ENCODE results near the gene RASL10A. TPM values are rescaled to one million over a fixed set of nuclear protein-coding genes. Genes with fewer than 3 reads are reported as not detected.

The RASL10A gene
- total and polyA plus RNA-seq, 9 of the 15 experiments (the other 6 are each of a cell fraction or from before 2014, with no cell fraction given) = 0.17 to 1.2 (median 0.45) TPM; not detected in 3

DNA sequence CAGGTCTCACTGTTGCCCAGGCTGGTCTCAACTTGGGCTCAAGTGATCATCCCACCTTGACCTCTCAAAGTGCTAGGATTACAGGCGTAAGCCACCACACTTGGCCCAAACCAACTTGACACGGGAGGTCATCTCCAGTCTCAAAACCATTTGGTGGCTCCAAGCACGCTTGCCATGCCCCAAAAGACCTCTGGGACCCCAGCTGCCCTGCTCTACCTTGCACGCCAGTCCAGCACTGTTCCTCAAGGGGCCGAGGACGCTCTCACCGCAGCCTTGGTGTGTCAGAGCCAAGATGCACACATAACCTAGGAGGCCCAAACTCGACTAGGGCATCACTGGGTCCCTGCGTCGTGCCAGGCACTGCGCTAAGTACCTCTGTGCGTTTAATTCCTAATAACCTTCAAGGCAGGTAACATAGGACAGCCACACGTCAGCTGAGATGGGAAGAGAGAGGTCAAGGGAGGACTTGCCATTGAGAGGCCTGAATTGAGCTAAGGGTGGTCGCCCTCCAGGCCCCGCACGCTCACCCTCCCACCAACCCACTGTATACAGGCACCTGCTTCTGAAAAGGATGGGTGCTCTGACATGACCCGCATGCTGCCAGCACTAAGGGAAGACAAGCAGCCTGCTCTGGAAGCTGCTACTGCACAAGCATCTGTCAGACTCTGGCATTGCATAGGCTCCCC is 13.6 kb downstream of the RASL10A start:
- H3K79me2 ChIP-seq (ENCODE audit: control insufficient read depth, insufficient read depth, low read length) = no peaks in the 10 kb centered on the region
- H3K36me3 ChIP-seq (ENCODE audit: control insufficient read depth, insufficient read depth, low read length) = peaks cover 36% of the 10 kb centered on the region
- 84% methylated on average over 16 of the region's 17 CpGs for WGBS (ENCODE audit: insufficient coverage, low coverage, missing lambda C conversion rate)
- no peak overlapping the region for H3K4me2 ChIP-seq (ENCODE audit: insufficient read depth, low read length)
- in situ Hi-C loops (cut with MboI) = no loop called here
- H3K4me1 ChIP-seq (replicated peaks in 1 of 2; ENCODE audit: control insufficient read depth in 2 of 2, insufficient read depth in 2 of 2, low read length in 2 of 2) = peaks cover 7 to 50% of the 10 kb centered on the region in 2 experiments
- H2AFZ ChIP-seq (ENCODE audit: low read depth, low read length) = no peak overlapping the region
- no peaks in the 10 kb centered on the region for H3K9me3 ChIP-seq (replicated peaks; ENCODE audit: control insufficient read depth, insufficient read depth, low read depth, low read length)
- ChIA-PET CTCF (ENCODE audit: low intra/inter-chr PET ratio) (no interaction called here), POLR2A (interaction anchor here (0.6 to 1.2 kb wide), 3 partner anchors 16 to 33 kb away, joined by 3 to 6 read pairs (median 4); partner anchors contain the start of gene EWSR1)
- H3K9me1 ChIP-seq (ENCODE audit: control insufficient read depth, insufficient read depth, low read length) = no peaks in the 10 kb centered on the region
- TF ChIP-seq POLR2G (IDR thresholded peaks at IDR 0.05; ENCODE audit: low read depth, low read length) (peak; percentile 51), HIVEP1 (CRISPR knock-in tag; IDR thresholded peaks at IDR 0.05) (no peak)
- no peak overlapping the region for H3K9ac ChIP-seq (ENCODE audit: insufficient read depth in 1 of 2, low read depth in 2 of 2, low read length in 2 of 2)
- ATAC-seq (no peak), FAIRE-seq (no peak), DNase-seq (ENCODE audit: extremely low read depth in 1 of 4, low spot score in 3 of 4) (no peak)
- no peak overlapping the region for H3K27ac ChIP-seq (ENCODE audit: extremely low read depth, low read depth, low read length)
- no TSS peak for BruUV-seq (replicated peaks)
- H3K27me3 ChIP-seq (ENCODE audit: control insufficient read depth in 2 of 2, insufficient read depth in 2 of 2, low read length in 2 of 2) = no peaks in the 10 kb centered on the region
- no peaks in the 10 kb centered on the region; the same call in 1 of the 2 replicates for H4K20me1 ChIP-seq (replicated peaks; ENCODE audit: control insufficient read depth, insufficient read depth, low read length)
- H3K4me3 ChIP-seq = no peak overlapping the region
- intact Hi-C loops (cut with micrococcal nuclease) = no loop called here

DNA sequence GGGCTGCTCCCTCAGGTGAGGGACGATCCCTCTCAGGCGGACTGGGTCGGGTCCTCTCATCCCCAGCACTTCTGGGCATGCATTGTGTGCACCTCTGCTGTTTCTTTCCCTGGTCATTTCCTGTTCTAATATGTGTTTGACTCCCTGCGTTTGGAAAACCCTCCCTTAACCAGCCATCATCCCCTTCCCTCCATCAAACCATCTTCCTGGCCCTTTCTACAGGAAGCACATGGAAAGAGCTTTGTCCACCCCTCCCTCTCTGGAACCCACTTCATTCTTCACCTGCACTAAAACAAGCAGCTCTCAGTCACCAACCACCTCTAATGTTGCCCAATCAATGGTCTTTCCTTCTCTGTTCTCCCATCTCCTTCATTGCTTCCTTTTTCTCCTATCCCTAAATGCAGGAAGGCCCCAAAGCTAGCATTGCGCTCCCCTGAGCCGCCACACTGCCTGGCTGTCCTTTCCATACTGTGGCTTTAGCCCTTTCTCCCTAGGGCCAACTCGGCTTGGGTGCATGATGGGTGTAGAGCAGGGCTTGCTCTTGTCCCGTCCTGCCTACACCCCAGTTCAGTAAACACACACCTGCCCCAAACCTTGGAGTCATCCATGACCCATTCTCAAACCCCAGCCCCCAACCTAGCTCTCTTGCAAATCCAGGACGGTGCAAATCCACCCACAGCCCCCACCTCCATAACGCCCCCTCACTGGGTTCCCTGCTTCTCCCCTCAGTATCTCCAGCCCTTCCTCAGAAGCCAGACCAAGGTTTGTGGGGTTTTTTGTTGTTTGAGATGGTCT is 14.5 kb downstream of the RASL10A start:
- POLR2A ChIA-PET = interaction anchor here (0.7 to 1.2 kb wide), 3 partner anchors 24 to 211 kb away, joined by 4 to 6 read pairs (median 4); partner anchors contain the start of gene EWSR1
- BruUV-seq (replicated peaks) = no TSS peak
- no peak for DNase-seq (ENCODE audit: extremely low read depth in 1 of 4, low spot score in 3 of 4)
- H2AFZ ChIP-seq (ENCODE audit: low read depth, low read length) = no peak overlapping the region
- H3K9me3 ChIP-seq (replicated peaks; ENCODE audit: control insufficient read depth, insufficient read depth, low read depth, low read length) = no peaks in the 10 kb centered on the region
- no peak overlapping the region for H3K4me2 ChIP-seq (ENCODE audit: insufficient read depth, low read length)
- CTCF ChIA-PET (ENCODE audit: low intra/inter-chr PET ratio) = no interaction called here
- H3K4me1 ChIP-seq (replicated peaks in 1 of 2; ENCODE audit: control insufficient read depth in 2 of 2, insufficient read depth in 2 of 2, low read length in 2 of 2) = peaks cover 7 to 42% of the 10 kb centered on the region in 2 experiments
- no peaks in the 10 kb centered on the region for H3K9me1 ChIP-seq (ENCODE audit: control insufficient read depth, insufficient read depth, low read length)
- no peaks in the 10 kb centered on the region for H3K79me2 ChIP-seq (ENCODE audit: control insufficient read depth, insufficient read depth, low read length)
- H3K27ac ChIP-seq (ENCODE audit: extremely low read depth, low read depth, low read length) = no peak overlapping the region
- H4K20me1 ChIP-seq (replicated peaks; ENCODE audit: control insufficient read depth, insufficient read depth, low read length) = no peaks in the 10 kb centered on the region; the same call in 1 of the 2 replicates
- H3K36me3 ChIP-seq (ENCODE audit: control insufficient read depth, insufficient read depth, low read length) = peaks cover 45% of the 10 kb centered on the region
- no peak overlapping the region for H3K4me3 ChIP-seq
- ATAC-seq = peak; percentile 10
- in situ Hi-C loops (cut with MboI) (no loop called here), intact Hi-C loops (cut with micrococcal nuclease) (no loop called here)
- no peaks in the 10 kb centered on the region for H3K27me3 ChIP-seq (ENCODE audit: control insufficient read depth in 2 of 2, insufficient read depth in 2 of 2, low read length in 2 of 2)
- no peak overlapping the region for H3K9ac ChIP-seq (ENCODE audit: insufficient read depth in 1 of 2, low read depth in 2 of 2, low read length in 2 of 2)
- no peak for FAIRE-seq
- WGBS (ENCODE audit: insufficient coverage, low coverage, missing lambda C conversion rate) = 50% methylated on average over 8 of the region's 10 CpGs
- TF ChIP-seq POLR2A (conservative IDR thresholded peaks at IDR 0.05) (peak; percentile 77), POLR2G (IDR thresholded peaks at IDR 0.05; ENCODE audit: low read depth, low read length) (0 out of 2 replicates have a peak, but pooled peaks have one; percentile 4), CBFA2T3 (IDR thresholded peaks at IDR 0.05) (no peak), MCM2 (IDR thresholded peaks at IDR 0.05; ENCODE audit: low read depth) (no peak), MCM3 (IDR thresholded peaks at IDR 0.05) (no peak), ARID1B (IDR thresholded peaks at IDR 0.05) (no peak), ZFX (CRISPR knock-in tag; IDR thresholded peaks at IDR 0.05) (no peak), XRCC4 (IDR thresholded peaks at IDR 0.05; ENCODE audit: extremely low read depth, insufficient read depth, insufficient read length) (no peak), SNRNP70 (optimal IDR thresholded peaks at IDR 0.05; ENCODE audit: low read depth, low read length) (no peak), FOXA3 (CRISPR knock-in tag; conservative IDR thresholded peaks at IDR 0.05 in 1 of 2, IDR thresholded peaks at IDR 0.05 in 1 of 2) (no peak), SUPT5H (IDR thresholded peaks at IDR 0.05) (peak; percentile 78), KLF1 (tag; IDR thresholded peaks at IDR 0.05) (no peak), EGR1 (conservative IDR thresholded peaks at IDR 0.05) (peak; percentile 60)
- TF ChIP-seq, protein P1, sequence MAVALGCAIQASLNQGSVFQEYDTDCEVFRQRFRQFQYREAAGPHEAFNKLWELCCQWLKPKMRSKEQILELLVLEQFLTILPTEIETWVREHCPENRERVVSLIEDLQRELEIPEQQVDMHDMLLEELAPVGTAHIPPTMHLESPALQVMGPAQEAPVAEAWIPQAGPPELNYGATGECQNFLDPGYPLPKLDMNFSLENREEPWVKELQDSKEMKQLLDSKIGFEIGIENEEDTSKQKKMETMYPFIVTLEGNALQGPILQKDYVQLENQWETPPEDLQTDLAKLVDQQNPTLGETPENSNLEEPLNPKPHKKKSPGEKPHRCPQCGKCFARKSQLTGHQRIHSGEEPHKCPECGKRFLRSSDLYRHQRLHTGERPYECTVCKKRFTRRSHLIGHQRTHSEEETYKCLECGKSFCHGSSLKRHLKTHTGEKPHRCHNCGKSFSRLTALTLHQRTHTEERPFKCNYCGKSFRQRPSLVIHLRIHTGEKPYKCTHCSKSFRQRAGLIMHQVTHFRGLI (CRISPR knock-in tag; IDR thresholded peaks at IDR 0.05) = no peak

Data from K562 (cell line).